HUES48 (cell line): Measurements from ENCODE around the gene ZNF697.

Experiments used
- H3K27ac ChIP-seq: one replicate; pipeline ENCODE4 v1.7.0; 2013; ENCODE audit warnings: low read depth, low read length, inconsistent platforms
- H3K27me3 ChIP-seq: 2 replicates; pipeline ENCODE4 v1.6.1; 2013; ENCODE audit warnings: mild to moderate bottlenecking, low read length; ENCODE audit not compliant: control insufficient read depth, insufficient read depth
- H3K36me3 ChIP-seq: 2 replicates; pipeline ENCODE4 v1.6.1; 2013; ENCODE audit warnings: low read length; ENCODE audit not compliant: control insufficient read depth, insufficient read depth
- H3K4me1 ChIP-seq: 2 replicates; pipeline ENCODE4 v1.6.1; 2013; ENCODE audit warnings: mild to moderate bottlenecking, low read length; ENCODE audit not compliant: control insufficient read depth, insufficient read depth
- H3K4me3 ChIP-seq: 2 replicates; pipeline ENCODE4 v1.5.1; 2013; ENCODE audit warnings: mild to moderate bottlenecking, low read depth, low read length
- H3K9ac ChIP-seq: 2 replicates; pipeline ENCODE4 v1.6.1; 2013; ENCODE audit warnings: mild to moderate bottlenecking, low read depth, low read length, moderate library complexity
- H3K9me3 ChIP-seq: 2 replicates; pipeline ENCODE4 v1.6.1; 2013; ENCODE audit warnings: low read length; ENCODE audit not compliant: control insufficient read depth, insufficient read depth

Gene ZNF697

DNA sequence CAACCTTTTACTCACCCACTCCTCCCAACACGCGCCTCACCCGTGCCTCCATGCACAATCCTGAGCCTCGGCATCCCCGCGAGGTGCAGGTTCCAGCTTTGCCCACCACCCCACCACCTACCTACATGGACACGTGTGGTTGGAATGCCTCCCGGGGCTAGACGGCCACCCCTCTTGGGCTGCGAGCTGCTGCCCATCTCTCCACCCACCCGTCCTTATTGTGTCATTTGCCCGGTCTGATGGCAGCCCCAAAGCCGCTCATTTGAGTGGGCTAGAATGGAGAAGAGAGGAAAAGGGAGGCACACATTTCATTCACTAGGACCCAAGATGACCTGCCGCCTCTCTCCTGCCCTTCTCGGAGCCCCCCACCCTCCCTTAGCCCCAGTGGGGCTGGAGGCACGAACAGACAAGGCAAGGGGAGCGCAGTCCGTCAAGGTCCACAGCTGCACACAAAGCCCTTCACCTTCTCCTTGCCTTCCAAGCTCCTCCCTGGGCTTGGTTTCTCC is 785 bp downstream of the ZNF697 start:
- Histone ChIP-seq H3K27ac (peak overlapping the region; percentile 93), H3K9me3 (no peaks in the 10 kb centered on the region), H3K27me3 (peaks cover 10% of the 10 kb centered on the region; the same call in 1 of the 2 replicates), H3K36me3 (no peaks in the 10 kb centered on the region), H3K4me1 (peaks cover 45% of the 10 kb centered on the region), H3K4me3 (peak overlapping the region; percentile 96), H3K9ac (peak overlapping the region; percentile 90)

- H3K4me3 ChIP-seq, result peak overlapping the region; percentile 96
- peaks cover 45% of the 10 kb centered on the region for H3K4me1 ChIP-seq
- H3K27ac ChIP-seq, result peak overlapping the region; percentile 93
- no peaks in the 10 kb centered on the region for H3K9me3 ChIP-seq
- H3K9ac ChIP-seq, result peak overlapping the region; percentile 90
- peaks cover 10% of the 10 kb centered on the region; the same call in 1 of the 2 replicates for H3K27me3 ChIP-seq
- H3K36me3 ChIP-seq, result no peaks in the 10 kb centered on the region
These were observed 1.4 kb downstream of the ZNF697 start for GRCh38 chr1:119646521-119647227.

DNA sequence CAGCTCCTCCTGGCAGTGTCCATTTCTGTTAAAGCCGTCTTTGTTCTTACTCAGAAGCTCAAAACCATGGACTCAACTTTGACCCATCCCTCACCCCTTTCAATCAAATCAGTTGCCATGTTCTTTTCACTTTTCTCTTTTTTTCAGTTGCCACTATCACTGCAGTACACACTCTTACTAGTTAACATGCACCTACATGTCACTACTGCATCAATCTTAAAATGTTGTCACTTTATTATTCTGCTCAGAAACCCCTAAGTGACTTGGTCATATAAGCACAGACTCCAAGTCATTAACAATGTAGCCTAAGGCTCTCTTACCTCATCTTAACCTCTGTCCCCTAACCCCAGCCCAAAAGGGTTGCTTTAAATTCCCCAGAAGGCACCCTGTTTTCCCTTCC is 9.0 kb downstream of the ZNF697 start:
- Histone ChIP-seq H3K4me1 (peaks cover 35% of the 10 kb centered on the region), H3K36me3 (peaks cover 4% of the 10 kb centered on the region; the same call in 1 of the 2 replicates)

GRCh38 chr1:119637710-119638109 is 10.4 kb downstream of the ZNF697 start:
- no peaks in the 10 kb centered on the region for H3K9me3 ChIP-seq
- H3K27me3 ChIP-seq, result no peaks in the 10 kb centered on the region
- H3K27ac ChIP-seq, result no peak overlapping the region
- H3K4me1 ChIP-seq, result peaks cover 28% of the 10 kb centered on the region
- H3K4me3 ChIP-seq, result no peak overlapping the region
- H3K9ac ChIP-seq, result no peak overlapping the region
- H3K36me3 ChIP-seq, result peaks cover 10% of the 10 kb centered on the region

More for the DNA sequence above, 9.0 kb downstream of the ZNF697 start:
- Histone ChIP-seq H3K27me3 (no peaks in the 10 kb centered on the region), H3K27ac (no peak overlapping the region), H3K9ac (no peak overlapping the region), H3K4me3 (no peak overlapping the region), H3K9me3 (no peaks in the 10 kb centered on the region)

- H3K4me1 ChIP-seq, result peaks cover 35% of the 10 kb centered on the region
- H3K4me3 ChIP-seq, result no peak overlapping the region
- H3K27me3 ChIP-seq, result no peaks in the 10 kb centered on the region
- no peak overlapping the region for H3K9ac ChIP-seq
- no peak overlapping the region for H3K27ac ChIP-seq
- no peaks in the 10 kb centered on the region for H3K9me3 ChIP-seq
- peaks cover 10% of the 10 kb centered on the region for H3K36me3 ChIP-seq
These were observed 11.5 kb downstream of the ZNF697 start for GRCh38 chr1:119636491-119637089.

DNA sequence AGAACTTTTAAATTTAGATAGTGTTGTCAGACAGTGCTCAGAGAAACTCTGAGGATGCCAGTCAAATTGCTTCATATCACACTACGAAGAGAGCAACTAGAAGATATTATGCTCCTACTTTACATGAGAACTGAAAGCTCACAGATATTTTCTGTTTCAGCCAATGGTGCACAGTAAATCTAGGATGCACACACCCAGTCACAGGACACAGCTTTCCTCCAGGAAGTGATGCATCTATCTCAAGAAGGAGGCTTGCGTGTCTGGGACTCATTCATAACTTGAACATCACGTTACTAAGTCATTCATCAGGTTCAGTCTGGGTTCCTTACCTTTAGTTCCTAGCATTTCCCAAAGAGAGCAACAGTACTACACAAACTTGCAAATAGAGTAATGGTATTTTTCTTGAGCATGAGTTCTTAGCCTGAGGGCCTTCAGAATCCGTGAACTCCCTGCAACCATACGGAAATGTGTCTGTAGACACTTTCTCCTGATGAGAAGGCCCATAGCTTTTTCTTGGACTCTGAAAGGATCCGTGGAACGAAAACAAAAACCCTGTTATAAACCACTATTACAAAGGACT is 12.2 kb downstream of the ZNF697 start:
- no peaks in the 10 kb centered on the region for H3K9me3 ChIP-seq
- H3K9ac ChIP-seq, result no peak overlapping the region
- no peaks in the 10 kb centered on the region for H3K27me3 ChIP-seq
- H3K27ac ChIP-seq, result no peak overlapping the region
- peaks cover 30% of the 10 kb centered on the region for H3K4me1 ChIP-seq
- peaks cover 10% of the 10 kb centered on the region for H3K36me3 ChIP-seq
- H3K4me3 ChIP-seq, result no peak overlapping the region

GRCh38 chr1:119634016-119634415 is 14.1 kb downstream of the ZNF697 start:
- Histone ChIP-seq H3K9ac (no peak overlapping the region), H3K27ac (no peak overlapping the region), H3K36me3 (peaks cover 10% of the 10 kb centered on the region), H3K4me3 (no peak overlapping the region), H3K27me3 (no peaks in the 10 kb centered on the region), H3K9me3 (no peaks in the 10 kb centered on the region), H3K4me1 (peaks cover 15% of the 10 kb centered on the region)

DNA sequence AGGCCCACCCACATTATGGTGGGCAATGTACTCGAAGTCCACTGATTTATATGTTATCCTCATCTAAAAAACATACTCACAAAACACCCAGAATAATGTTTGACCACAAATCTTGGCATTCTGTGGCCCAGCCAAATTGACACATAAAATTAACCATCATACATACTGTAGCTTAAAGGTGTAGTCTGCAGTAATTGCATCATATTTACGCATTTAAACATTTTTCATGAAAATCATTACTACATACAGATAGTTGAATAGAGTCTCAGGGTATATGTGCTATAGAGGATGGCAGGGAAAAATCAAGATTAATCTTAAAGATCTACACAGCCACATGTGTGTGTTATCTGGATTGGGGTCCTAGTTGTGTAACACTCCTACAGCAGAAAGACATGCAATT is 14.5 kb downstream of the ZNF697 start:
- H3K9ac ChIP-seq, result no peak overlapping the region
- H3K9me3 ChIP-seq, result no peaks in the 10 kb centered on the region
- no peak overlapping the region for H3K4me3 ChIP-seq
- no peaks in the 10 kb centered on the region for H3K27me3 ChIP-seq
- peaks cover 10% of the 10 kb centered on the region for H3K36me3 ChIP-seq
- peaks cover 11% of the 10 kb centered on the region for H3K4me1 ChIP-seq
- no peak overlapping the region for H3K27ac ChIP-seq

GRCh38 chr1:119632841-119633240 is 15.2 kb downstream of the ZNF697 start:
- Histone ChIP-seq H3K9ac (no peak overlapping the region), H3K27ac (no peak overlapping the region), H3K9me3 (no peaks in the 10 kb centered on the region), H3K36me3 (peaks cover 10% of the 10 kb centered on the region), H3K4me3 (no peak overlapping the region), H3K27me3 (no peaks in the 10 kb centered on the region), H3K4me1 (peaks cover 10% of the 10 kb centered on the region)

GRCh38 chr1:119632103-119632490 is 16.0 kb downstream of the ZNF697 start:
- Histone ChIP-seq H3K9me3 (no peaks in the 10 kb centered on the region), H3K9ac (no peak overlapping the region), H3K4me3 (no peak overlapping the region), H3K36me3 (peaks cover 8% of the 10 kb centered on the region), H3K27me3 (no peaks in the 10 kb centered on the region), H3K27ac (no peak overlapping the region), H3K4me1 (peaks cover 10% of the 10 kb centered on the region)
